A549 (cell line): Measurements from ENCODE around the gene ATP6V0A4. TPM values are rescaled to one million over a fixed set of nuclear protein-coding genes. Genes with fewer than 3 reads are reported as not detected.
"Not testable (repeated sequence)": the region's sequence is repeated elsewhere in the genome, so short reads cannot be mapped to it uniquely, and the experiment has no call there.

Source experiments
- ATAC-seq, 2 experiments: fragments of 200-7000 bp in 1 of 2; fragments of >200 bp in 1 of 2; cut with Nextera tagmentation in 1 of 2; cut with Tn5 transposase in 1 of 2; 3 replicates each; pipeline versions ENCODE4 v1.8.0 to v1.9.1; 2018 to 2020; ENCODE audit warnings: mild to moderate bottlenecking in 1 of 2, moderate library complexity in 1 of 2
- CTCF ChIA-PET: fragments of 300-600 bp; sonication (Branson Sonifier 250); formaldehyde crosslinking; extraction: SDS; loops from one replicate; lab custom pipeline; 2021; ENCODE audit warnings: antibody characterized with exemption, inconsistent platforms; lab: Yijun Ruan, JAX
- POLR2A ChIA-PET: fragments of 350-600 bp; formaldehyde crosslinking; extraction: SDS; loops from one replicate; lab custom pipeline; 2021; ENCODE audit warnings: antibody characterized with exemption, inconsistent platforms; lab: Yijun Ruan, JAX
- DNase-seq, 2 experiments: peaks; one replicate each; pipeline versions ENCODE4 v3.0.0 to v3.0.0-alpha.2; 2011 to 2016; ENCODE audit warnings: low read depth in 1 of 2, low spot score in 1 of 2
- FAIRE-seq: peaks from 2 replicates; lab custom pipeline; 2011; peaks lifted over from hg19 to GRCh38; lab: Jason Lieb, UNC
- H3K27ac ChIP-seq, 2 experiments: fragments of >200 bp; sonication (Bioruptor Twin); formaldehyde crosslinking; 3 replicates each; pipeline ENCODE4 v1.5.1; 2016 to 2017
- H3K4me1 ChIP-seq: fragments of >200 bp; sonication (Bioruptor Twin); formaldehyde crosslinking; 3 replicates; pipeline ENCODE4 v1.6.1; 2016
- H3K4me2 ChIP-seq: fragments of >200 bp; sonication (Bioruptor Twin); formaldehyde crosslinking; 3 replicates; pipeline ENCODE4 v1.6.1; 2016
- H3K4me3 ChIP-seq: fragments of >200 bp; sonication (Bioruptor Twin); formaldehyde crosslinking; 3 replicates; pipeline ENCODE4 v1.5.1; 2016
- H3K9me3 ChIP-seq: fragments of >200 bp; sonication (Bioruptor Twin); formaldehyde crosslinking; 3 replicates; pipeline ENCODE4 v1.6.1; 2016
- BCL3 ChIP-seq: fragments of >200 bp; sonication (Bioruptor Twin); formaldehyde crosslinking; IDR thresholded peaks from 3 replicates; pipeline ENCODE4 v1.6.1; 2016
- BHLHE40 ChIP-seq: IDR thresholded peaks from 2 replicates; pipeline ENCODE4 v1.6.1; 2012; ENCODE audit warnings: low read depth, low read length, inconsistent platforms
- CBX8 ChIP-seq: fragments of 200-600 bp; sonication (generic); IDR thresholded peaks from 2 replicates; pipeline ENCODE4 v1.6.1; 2016
- CHD2 ChIP-seq: fragments of 150-350 bp; IDR thresholded peaks from 2 replicates; pipeline ENCODE4 v1.6.1; 2014; ENCODE audit warnings: low read length; ENCODE audit not compliant: partially characterized antibody
- EP300 ChIP-seq, 2 experiments: fragments of >200 bp; sonication (Bioruptor Twin); formaldehyde crosslinking; IDR thresholded peaks; 2 replicates in 1 of 2; 3 replicates in 1 of 2; pipeline ENCODE4 v1.6.1; 2016 to 2017
- FOSB ChIP-seq: fragments of 250-450 bp; sonication (Bioruptor Pico); IDR thresholded peaks from 2 replicates; pipeline ENCODE4 v1.5.0; 2020; ENCODE audit warnings: mild to moderate bottlenecking, moderate library complexity
- FOXS1 ChIP-seq: fragments of 250-450 bp; sonication (Bioruptor Pico); IDR thresholded peaks from 2 replicates; pipeline ENCODE4 v1.5.0; 2020; ENCODE audit warnings: mild to moderate bottlenecking, moderate library complexity
- GATA3 ChIP-seq: IDR thresholded peaks from 2 replicates; pipeline ENCODE4 v1.6.1; 2012; ENCODE audit warnings: borderline replicate concordance
- HES2 ChIP-seq: fragments of >200 bp; sonication (Bioruptor Twin); formaldehyde crosslinking; IDR thresholded peaks from 2 replicates; pipeline ENCODE4 v1.6.1; 2016
- HMGXB4 ChIP-seq: fragments of 250-450 bp; sonication (Bioruptor Pico); IDR thresholded peaks from 2 replicates; pipeline ENCODE4 v1.5.0; 2021; ENCODE audit warnings: mild to moderate bottlenecking, moderate library complexity, borderline replicate concordance
- HOXB5 ChIP-seq: fragments of 250-450 bp; sonication (Bioruptor Pico); IDR thresholded peaks from 2 replicates; pipeline ENCODE4 v1.5.0; 2020; ENCODE audit warnings: mild to moderate bottlenecking, moderate library complexity
- MAFK ChIP-seq: fragments of 450-650 bp; IDR thresholded peaks from 2 replicates; pipeline ENCODE4 v1.6.1; 2014; ENCODE audit not compliant: partially characterized antibody
- MAX ChIP-seq: IDR thresholded peaks from 2 replicates; pipeline ENCODE4 v1.6.1; 2012
- MYC ChIP-seq: IDR thresholded peaks from 2 replicates; pipeline ENCODE4 v1.6.1; 2012; ENCODE audit warnings: mild to moderate bottlenecking, inconsistent platforms, low read length, improper control_type of control experiment, borderline replicate concordance
- POLR2AphosphoS2 ChIP-seq: conservative IDR thresholded peaks from 2 replicates; pipeline ENCODE4 v1.6.1; 2012; ENCODE audit warnings: low read length, improper control_type of control experiment, inconsistent platforms
- RFX5 ChIP-seq: fragments of 450-650 bp; IDR thresholded peaks from 2 replicates; pipeline ENCODE4 v1.7.1; 2014; ENCODE audit warnings: antibody characterized with exemption, mild to moderate bottlenecking, moderate library complexity
- RNF2 ChIP-seq: fragments of 200-600 bp; sonication (generic); IDR thresholded peaks from 2 replicates; pipeline ENCODE4 v1.6.1; 2016; ENCODE audit warnings: low read depth, mild to moderate bottlenecking, antibody characterized with exemption, moderate library complexity, borderline replicate concordance
- SREBF2 ChIP-seq: fragments of 450-650 bp; IDR thresholded peaks from 2 replicates; pipeline ENCODE4 v1.6.1; 2014; ENCODE audit warnings: mild to moderate bottlenecking, moderate library complexity
- ZNF302 ChIP-seq: fragments of 250-450 bp; sonication (Bioruptor Pico); IDR thresholded peaks from 2 replicates; pipeline ENCODE4 v1.9.0; 2021; ENCODE audit warnings: inconsistent platforms, mild to moderate bottlenecking, moderate library complexity
- WGBS: methylation state at CpG from one replicate; pipeline ENCODE4 v1.1.6; 2017; ENCODE audit errors: missing lambda C conversion rate; 5-methylcytosine and 5-hydroxymethylcytosine counted together
- polyA plus RNA-seq, 4 experiments: library from polyadenylated mRNA; depleted of rRNA in 3 of 4; stranded (reverse); fragments of >200 nt; fragmentation: RNase III in 1 of 4; extraction: RNeasy Plus Mini Kit Qiagen cat#74134 plus additional on column Dnase treatment in 1 of 4; gene quantifications; 2 replicates in 3 of 4; 3 replicates in 1 of 4; pipeline ENCODE4 v1.2.3, GENCODE V29; 2011 to 2017

ATP6V0A4 gene
- polyA plus RNA-seq, 2 of the 4 experiments (the other 2 are of a cell fraction) = 0.09 to 0.25 TPM

- DNase-seq (no peak), ATAC-seq (no peak), FAIRE-seq (no peak)
- Histone ChIP-seq H3K4me2 (no peak overlapping the region), H3K4me1 (0 out of 3 replicates have a peak, but pooled peaks cover 7% of the 10 kb centered on the region), H3K4me3 (no peak overlapping the region), H3K27ac (no peak overlapping the region), H3K9me3 (no peaks in the 10 kb centered on the region)
- CTCF ChIA-PET = interaction anchor here (1.0 to 1.6 kb wide), 2 partner anchors 9 to 16 kb away, joined by 3 to 4 read pairs; no protein-coding TSS in a partner anchor
- WGBS = 40% methylated on average over 7 of the region's 7 CpGs
- POLR2A ChIA-PET = no interaction called here
- TF ChIP-seq BCL3 (no peak), MAFK (peak; percentile 61)
Observed at GRCh38 chr7:138799336-138800000, 1.5 kb upstream of the ATP6V0A4 start.

- H3K4me3 ChIP-seq = no peak overlapping the region
- no peak overlapping the region for H3K4me2 ChIP-seq
- ChIA-PET POLR2A (no interaction called here), CTCF (interaction anchor here (1.0 to 1.6 kb wide), 2 partner anchors 9 to 17 kb away, joined by 3 to 4 read pairs; no protein-coding TSS in a partner anchor)
- H3K9me3 ChIP-seq = no peaks in the 10 kb centered on the region
- FAIRE-seq (no peak), DNase-seq (no peak), ATAC-seq (0 out of 6 replicates have a peak, but pooled peaks of 1 of the 2 experiments have one; percentile 26)
- no peak overlapping the region for H3K27ac ChIP-seq
- 0 out of 3 replicates have a peak, but pooled peaks cover 7% of the 10 kb centered on the region for H3K4me1 ChIP-seq
- TF ChIP-seq CBX8 = no peak
- TF ChIP-seq RFX5 = no peak
- TF ChIP-seq HES2 = no peak
- no peak for TF ChIP-seq FOSB (CRISPR knock-in tag)
- TF ChIP-seq FOXS1 (CRISPR knock-in tag) = no peak
- no peak for TF ChIP-seq HMGXB4 (CRISPR knock-in tag)
- WGBS = 34% methylated on average over 5 of the region's 5 CpGs
Observed at GRCh38 chr7:138798836-138799235, 840 bp upstream of the ATP6V0A4 start.

- 48% methylated on average over 4 of the region's 4 CpGs for whole genome bisulfite sequencing
- ChIA-PET POLR2A (interaction anchor here (0.6 kb wide), 1 partner anchor 182 kb away, joined by 3 read pairs; no protein-coding TSS in a partner anchor), CTCF (interaction anchor here (0.6 to 1.1 kb wide), 2 partner anchors 9 to 28 kb away, joined by 3 read pairs; no protein-coding TSS in a partner anchor)
- H3K4me2 ChIP-seq, H3K27ac ChIP-seq, H3K4me3 ChIP-seq, H3K9me3 ChIP-seq, DNase-seq, ATAC-seq, FAIRE-seq, H3K4me1 ChIP-seq: not testable (repeated sequence)
Observed at GRCh38 chr7:138797046-138797445, 950 bp downstream of the ATP6V0A4 start.

- Histone ChIP-seq H3K4me1 (0 out of 3 replicates have a peak, but pooled peaks cover 7% of the 10 kb centered on the region), H3K4me3 (no peak overlapping the region), H3K9me3 (no peaks in the 10 kb centered on the region), H3K27ac (no peak overlapping the region), H3K4me2 (no peak overlapping the region)
- FAIRE-seq (no peak), DNase-seq (no peak), ATAC-seq (no peak)
- CTCF ChIA-PET = interaction anchor here (0.6 to 1.1 kb wide), 3 partner anchors 8 to 27 kb away, joined by 3 read pairs; no protein-coding TSS in a partner anchor
- WGBS = 63% methylated on average over 9 of the region's 9 CpGs
- POLR2A ChIA-PET = no interaction called here
- TF ChIP-seq SREBF2 = no peak
- no peak for TF ChIP-seq EP300 (IDR thresholded peaks at IDR 0.05)
- TF ChIP-seq POLR2AphosphoS2 = no peak
- no peak for TF ChIP-seq GATA3
- no peak for TF ChIP-seq HOXB5
- TF ChIP-seq RNF2 = no peak
- TF ChIP-seq CHD2 = no peak
- TF ChIP-seq ZNF302 = no peak
- no peak for TF ChIP-seq BHLHE40
- no peak for TF ChIP-seq MAFK
- no peak for TF ChIP-seq MAX
- no peak for TF ChIP-seq MYC
- no peak for TF ChIP-seq FOXS1 (CRISPR knock-in tag)
- no peak for TF ChIP-seq BCL3
Observed at GRCh38 chr7:138796038-138796615, 1.9 kb downstream of the ATP6V0A4 start.
